PC-9 (cell line): Measurements from ENCODE around the gene ZDHHC14.

ENCODE experiments used
- CTCF ChIP-seq: fragments of 200-600 bp; sonication (generic); conservative IDR thresholded peaks from 2 replicates; pipeline ENCODE4 v1.6.1; 2017; ENCODE audit warnings: mixed run types, antibody characterized with exemption, mild to moderate bottlenecking, moderate library complexity
- EZH2 ChIP-seq: fragments of 200-600 bp; sonication (generic); IDR thresholded peaks from 2 replicates; pipeline ENCODE4 v1.8.0; 2017; ENCODE audit warnings: antibody characterized with exemption, low read depth

GRCh38 chr6:157570104-157570503 is 189.1 kb downstream of the ZDHHC14 start:
- TF ChIP-seq CTCF, result no peak
- no peak for TF ChIP-seq EZH2
